Measurements from ENCODE around the gene OR52A5.

- TF ChIP-seq POLR2AphosphoS5 (IDR thresholded peaks at IDR 0.05) (no peak), POLR2A (IDR thresholded peaks at IDR 0.05) (no peak)
- TF ChIP-seq, protein P1, sequence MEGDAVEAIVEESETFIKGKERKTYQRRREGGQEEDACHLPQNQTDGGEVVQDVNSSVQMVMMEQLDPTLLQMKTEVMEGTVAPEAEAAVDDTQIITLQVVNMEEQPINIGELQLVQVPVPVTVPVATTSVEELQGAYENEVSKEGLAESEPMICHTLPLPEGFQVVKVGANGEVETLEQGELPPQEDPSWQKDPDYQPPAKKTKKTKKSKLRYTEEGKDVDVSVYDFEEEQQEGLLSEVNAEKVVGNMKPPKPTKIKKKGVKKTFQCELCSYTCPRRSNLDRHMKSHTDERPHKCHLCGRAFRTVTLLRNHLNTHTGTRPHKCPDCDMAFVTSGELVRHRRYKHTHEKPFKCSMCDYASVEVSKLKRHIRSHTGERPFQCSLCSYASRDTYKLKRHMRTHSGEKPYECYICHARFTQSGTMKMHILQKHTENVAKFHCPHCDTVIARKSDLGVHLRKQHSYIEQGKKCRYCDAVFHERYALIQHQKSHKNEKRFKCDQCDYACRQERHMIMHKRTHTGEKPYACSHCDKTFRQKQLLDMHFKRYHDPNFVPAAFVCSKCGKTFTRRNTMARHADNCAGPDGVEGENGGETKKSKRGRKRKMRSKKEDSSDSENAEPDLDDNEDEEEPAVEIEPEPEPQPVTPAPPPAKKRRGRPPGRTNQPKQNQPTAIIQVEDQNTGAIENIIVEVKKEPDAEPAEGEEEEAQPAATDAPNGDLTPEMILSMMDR (IDR thresholded peaks at IDR 0.05 in 8 of 11, conservative IDR thresholded peaks at IDR 0.05 in 3 of 11) = no peak
Observed at GRCh38 chr11:5178046-5178837, 40.1 kb upstream of the OR52A5 start.

Measured in spleen (tissue), 7 donors.